ENCODE data around the gene ITPR2.

DNA sequence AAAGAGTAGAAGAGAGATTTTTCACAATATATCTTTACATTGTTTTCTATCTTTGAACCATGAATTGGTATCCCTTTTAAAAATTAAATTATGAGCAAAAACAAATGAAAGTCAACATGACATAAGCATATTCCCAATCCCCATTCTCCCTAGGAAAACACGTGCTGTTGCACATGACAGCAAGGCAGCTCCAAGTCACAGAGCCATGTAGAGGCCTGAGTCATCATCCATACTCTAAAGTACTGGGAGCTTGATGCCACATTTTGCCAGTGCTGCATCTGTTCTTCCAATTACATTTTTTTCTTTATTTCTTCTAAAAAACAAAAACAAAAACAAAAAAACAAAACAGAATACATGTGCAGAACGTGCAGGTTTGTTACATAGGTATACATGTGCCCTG, 115.2 kb downstream of the ITPR2 start:
- TF ChIP-seq, protein P1, sequence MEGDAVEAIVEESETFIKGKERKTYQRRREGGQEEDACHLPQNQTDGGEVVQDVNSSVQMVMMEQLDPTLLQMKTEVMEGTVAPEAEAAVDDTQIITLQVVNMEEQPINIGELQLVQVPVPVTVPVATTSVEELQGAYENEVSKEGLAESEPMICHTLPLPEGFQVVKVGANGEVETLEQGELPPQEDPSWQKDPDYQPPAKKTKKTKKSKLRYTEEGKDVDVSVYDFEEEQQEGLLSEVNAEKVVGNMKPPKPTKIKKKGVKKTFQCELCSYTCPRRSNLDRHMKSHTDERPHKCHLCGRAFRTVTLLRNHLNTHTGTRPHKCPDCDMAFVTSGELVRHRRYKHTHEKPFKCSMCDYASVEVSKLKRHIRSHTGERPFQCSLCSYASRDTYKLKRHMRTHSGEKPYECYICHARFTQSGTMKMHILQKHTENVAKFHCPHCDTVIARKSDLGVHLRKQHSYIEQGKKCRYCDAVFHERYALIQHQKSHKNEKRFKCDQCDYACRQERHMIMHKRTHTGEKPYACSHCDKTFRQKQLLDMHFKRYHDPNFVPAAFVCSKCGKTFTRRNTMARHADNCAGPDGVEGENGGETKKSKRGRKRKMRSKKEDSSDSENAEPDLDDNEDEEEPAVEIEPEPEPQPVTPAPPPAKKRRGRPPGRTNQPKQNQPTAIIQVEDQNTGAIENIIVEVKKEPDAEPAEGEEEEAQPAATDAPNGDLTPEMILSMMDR (conservative IDR thresholded peaks at IDR 0.05; ENCODE audit: low read length) = no peak
- TF ChIP-seq EZH2phosphoT487 (IDR thresholded peaks at IDR 0.05; ENCODE audit: borderline replicate concordance, low read depth, low read length) = no peak
